Medulla oblongata (tissue), 1 donor: Measurements from ENCODE around the gene VDR.
"Not testable (repeated sequence)": the region's sequence is repeated elsewhere in the genome, so short reads cannot be mapped to it uniquely, and the experiment has no call there.

Experiments
- DNase-seq: peaks from one replicate; pipeline ENCODE4 v3.0.0-alpha.2; 2015; ENCODE audit errors: extremely low spot score

Gene VDR

DNA sequence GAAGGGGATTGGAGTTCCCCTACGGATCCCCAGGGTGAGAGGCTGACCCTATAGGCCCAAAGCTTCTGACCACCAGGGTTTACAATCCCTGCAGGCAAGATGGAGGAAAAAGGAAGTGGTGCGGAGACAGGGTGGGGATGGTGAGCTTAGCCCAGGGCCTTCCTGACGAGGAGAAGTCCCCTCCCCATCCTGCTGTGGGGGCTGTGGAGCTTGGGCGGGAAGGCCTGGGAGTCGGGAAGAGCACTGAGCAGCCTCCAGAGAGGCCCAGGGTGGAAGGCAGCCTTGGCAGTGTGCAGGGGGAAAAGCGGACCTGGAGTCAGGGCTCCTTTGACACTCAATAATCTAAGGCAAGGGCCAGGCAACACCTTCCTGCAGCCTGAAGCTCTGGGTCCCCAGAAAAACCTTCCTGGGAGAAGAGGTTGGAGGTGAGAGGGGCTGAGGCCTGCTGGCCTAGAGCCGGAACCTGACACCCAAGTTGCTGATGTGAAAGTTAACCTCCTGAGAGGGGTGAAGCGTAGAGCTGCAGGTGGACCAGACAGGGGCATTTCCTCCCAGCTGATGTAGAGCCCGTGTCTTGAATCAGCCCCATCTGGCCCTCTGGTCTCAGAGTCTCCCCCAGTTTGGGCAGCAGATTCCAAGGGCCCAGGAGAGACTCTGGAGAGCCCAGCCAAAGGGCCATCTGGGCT is 91.1 kb downstream of the VDR start:
- peak; percentile 48 for DNase-seq

DNA sequence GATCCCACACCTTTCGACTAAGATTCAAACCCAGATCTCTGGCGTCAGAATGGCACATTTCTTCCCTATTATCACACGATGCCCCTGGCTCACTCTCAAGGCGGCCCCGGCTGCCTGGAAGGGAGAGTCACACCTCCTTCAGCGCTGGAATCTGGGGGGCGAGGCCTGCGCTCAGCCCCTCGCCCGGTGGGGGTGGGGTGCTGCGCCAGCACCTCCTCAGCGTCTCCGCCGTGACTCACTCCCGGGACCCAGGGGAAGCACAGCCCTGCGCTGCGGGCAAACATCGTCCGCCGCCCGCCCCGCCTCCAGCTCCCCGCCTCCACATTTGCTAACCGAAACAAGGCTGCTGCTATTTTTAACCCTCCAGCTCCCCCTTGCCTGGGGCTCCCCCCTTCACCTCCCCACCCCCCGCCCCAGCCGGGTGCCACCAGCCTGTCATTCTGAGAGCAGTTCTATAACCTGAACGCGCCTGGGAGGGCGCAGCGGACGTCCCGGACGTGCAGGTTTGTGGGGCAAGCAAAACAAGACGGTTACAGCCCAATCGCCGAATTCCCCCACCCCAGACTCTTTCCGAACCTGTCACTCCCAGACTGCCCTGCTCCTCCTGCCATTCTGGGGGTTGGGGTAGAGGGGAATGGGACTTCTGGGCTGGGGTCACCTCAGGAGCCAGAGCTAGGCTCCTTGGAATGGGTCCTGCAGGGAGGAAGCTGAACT is 91.8 kb downstream of the VDR start:
- DNase-seq, result peak; percentile 64

DNA sequence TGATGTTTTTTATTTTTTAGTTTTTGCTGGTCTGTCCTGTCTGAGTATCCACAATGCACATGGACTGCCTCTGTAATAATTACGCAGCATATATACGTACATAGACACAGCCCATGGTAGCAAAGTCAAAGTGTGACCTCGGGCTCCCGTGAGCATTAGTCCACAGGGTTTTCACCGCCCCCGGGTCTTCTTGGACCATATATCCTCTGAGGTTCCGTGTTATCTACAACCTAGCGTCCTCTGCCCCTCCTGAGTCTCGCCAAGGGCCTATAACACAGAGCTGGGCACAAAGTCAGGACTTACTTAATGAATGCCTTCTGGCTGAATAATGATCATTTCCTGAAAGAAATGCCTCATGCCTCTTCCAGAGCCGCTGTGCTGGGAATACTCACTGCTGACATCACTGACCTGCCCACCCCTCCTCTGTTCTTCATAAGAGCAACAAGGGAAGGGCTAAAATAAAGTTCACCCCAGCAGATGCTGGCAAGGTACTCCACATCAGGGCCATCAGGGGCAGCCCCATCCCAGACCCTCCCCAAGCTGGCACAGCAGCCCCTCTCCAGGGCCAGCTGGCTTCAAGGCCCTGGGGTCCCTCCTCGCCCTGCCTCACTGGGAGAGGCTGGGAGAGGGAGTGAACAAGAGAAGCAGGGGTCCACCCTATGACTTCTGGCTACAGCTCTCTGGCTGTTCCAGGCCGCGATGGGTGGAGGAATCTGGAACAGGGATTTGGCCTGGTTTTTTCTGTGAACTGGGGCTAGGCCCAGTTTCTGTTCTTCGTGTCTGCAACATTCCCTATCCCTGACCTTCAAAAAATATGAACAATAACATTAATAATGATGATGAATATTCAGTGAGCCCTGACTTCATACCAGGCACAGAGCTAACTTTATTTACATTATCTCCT is 93.0 kb downstream of the VDR start:
- DNase-seq, result peak; percentile 51

DNA sequence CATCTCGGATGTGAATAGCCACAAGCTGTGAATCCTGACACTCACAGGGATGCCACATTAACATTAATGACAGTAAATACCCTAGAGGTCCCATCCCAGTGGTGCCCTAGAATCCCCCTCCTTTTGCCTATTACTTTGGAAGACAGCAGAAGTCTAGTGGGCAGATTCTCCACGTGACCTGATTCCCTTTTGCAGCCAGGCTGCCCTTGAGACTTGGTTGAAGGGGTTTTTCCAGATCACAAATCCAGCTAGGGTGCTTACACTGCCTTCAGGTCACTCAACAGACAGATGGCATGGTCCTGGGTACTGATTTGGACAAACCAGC is 93.8 kb downstream of the VDR start:
- peak; percentile 40 for DNase-seq

DNA sequence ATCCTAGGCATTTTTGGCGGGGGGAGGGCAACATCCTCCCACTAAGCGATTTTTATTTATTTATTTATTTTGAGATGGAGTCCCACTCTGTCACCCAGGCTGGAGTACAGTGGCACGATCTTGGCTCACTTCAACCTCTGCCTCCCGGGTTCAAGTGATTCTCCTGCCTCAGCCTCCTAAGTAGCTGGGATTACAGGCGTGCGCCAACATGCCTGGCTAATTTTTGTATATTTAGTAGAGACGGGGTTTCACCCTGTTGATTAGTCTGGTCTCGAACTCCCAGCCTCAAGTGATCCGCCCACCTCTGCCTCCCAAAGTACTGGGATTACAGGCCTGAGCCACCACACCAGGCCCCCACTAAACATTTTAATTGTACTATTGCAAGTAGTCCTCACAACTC is 95.3 kb downstream of the VDR start:
- not testable (repeated sequence) for DNase-seq

DNA sequence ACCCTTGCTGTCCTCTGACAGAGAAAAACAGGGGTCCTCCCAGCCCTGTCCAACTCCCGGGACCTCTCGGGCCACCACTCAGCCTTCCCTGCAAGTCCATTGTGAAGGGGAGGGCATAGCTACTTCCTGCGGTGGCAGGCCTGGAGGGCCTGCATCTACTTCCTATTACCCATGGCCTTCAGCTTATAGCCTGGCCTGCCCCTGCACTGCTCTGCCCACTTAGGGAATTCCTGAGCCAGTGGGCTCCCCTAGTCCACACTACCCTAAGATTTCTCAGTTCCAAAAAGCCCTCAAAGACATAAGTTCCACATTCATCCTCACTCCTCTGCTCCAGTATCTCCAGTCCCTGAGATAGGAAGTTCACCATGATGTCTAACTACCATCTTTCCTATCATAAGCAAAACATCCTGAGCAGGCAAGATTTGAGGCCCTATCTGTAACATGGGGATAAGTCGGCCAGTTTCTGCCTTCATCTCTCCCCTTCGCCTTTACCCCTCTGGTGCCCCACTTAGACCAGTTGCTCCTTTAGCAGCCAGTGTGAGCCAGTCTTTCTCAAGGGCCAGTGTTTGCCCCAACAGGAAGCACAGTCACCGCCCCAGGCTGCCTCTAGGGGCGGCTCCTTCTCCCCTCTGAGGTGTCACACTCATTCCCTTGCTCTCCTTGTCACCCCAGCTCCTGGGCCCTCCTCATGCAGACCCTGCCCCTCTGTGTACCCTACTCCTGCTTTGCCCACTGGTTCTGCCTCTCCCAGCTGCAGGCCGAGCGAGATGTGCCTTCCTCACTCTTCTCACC is 96.0 kb downstream of the VDR start:
- DNase-seq, result no peak

DNA sequence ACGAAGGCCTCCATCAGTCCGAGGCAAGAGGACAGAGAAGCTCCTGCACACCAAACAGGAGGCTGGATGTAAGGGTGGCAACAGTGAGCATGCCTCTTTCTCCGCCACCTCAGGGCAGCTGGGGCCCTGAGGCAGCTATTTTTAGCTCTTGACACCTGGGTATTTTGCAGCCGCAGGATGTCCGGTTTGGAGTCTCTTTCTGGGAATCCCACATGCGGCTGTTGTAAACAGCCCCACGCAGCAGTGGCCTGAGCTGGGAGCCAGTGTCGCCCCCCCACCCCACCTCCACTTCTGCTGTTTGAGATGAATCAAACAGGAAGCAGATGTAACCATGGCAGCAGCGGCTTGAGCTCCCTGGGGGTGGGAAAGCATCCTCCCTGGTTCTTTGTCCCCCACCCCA is 96.7 kb downstream of the VDR start:
- DNase-seq, result no peak

DNA sequence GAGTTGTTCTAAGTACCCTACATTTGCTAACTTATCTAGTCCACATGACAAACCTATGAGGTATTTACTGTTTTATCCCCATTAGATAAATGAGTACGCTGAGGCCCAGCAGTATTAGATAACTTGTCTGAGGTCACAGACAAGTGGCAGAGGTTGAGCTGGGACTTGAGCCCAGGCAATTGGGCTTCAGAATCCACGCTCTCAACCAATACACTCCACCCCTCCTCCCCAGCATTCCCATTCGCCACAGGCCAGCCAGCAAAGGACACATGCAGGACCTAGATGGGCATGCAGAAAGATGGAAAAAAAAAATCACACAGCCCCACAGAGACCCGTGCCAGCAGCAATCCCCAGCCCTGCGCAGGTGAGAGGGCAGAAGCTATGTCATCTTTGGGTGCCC is 97.5 kb downstream of the VDR start:
- no peak for DNase-seq

DNA sequence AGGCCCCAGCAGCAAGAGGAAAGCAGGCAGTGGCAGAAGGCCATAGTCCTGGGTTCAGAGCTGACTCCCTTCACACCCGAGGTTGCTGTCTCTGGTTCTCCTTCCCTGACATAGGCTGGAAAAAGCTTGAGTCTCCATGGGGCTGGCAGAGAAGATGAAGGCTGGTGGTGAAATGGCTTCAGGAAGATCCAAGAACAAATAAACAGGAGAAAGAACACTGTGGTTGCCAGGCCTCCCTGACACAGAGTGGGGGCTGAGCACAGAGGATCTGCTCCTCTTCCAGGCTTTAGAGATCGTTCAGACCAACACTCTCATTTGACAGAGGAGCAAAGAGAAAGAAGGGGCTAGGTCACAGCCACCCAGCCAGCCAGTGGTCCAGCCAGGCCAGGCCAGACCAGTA is 99.4 kb downstream of the VDR start:
- no peak for DNase-seq

DNA sequence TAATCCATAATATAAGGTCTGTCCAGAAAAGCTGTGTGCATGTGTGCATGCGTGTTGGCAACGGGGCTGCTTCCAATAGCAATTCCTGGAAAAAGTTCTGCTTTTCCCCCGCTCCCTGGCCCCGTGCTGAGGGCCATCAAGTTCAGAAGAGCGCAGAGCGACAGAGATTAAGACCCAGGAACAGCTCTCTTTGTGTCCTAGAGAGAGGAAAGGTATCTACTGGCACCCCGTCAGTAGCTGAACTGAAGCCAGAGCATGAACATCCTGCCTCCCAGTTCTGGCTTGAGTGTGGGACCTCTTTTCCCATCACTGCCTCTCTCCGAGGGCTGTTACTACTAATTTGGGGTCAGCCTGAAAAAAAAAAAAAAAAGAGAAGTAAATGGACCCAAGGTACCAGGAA is 100.6 kb downstream of the VDR start:
- no peak for DNase-seq

DNA sequence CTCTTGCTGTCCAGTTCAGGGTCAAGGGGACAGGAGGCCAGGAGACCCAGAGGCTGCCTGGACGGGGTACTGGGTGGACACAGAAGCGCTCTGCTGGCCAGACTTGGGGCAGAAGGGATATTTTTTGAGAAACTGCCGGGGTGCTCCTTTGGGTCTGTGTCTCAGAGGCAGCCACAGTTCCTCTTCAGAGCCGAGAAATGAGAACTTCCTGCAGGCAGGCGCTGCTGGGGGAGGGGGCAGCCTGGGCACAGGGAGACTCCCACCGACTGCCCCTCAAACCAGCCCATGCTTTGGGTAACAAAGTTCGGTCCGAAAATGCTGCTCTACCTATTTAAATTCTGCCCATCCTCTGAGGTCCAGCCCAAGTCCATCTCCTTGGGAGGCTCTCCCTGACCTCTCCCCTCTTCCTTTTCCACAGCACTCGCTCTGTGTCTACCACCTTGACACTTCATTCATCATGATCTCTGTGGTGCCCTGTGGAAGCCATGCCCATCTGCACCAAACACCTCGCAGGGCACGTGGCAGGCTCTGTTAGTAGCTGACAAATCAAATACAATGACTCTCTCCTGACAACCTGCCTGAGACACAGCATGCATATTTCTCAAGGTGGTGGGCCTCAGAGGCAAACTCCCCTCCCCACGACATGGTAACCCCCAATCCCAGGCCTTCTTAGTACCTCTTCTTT is 101.5 kb downstream of the VDR start:
- DNase-seq, result no peak

DNA sequence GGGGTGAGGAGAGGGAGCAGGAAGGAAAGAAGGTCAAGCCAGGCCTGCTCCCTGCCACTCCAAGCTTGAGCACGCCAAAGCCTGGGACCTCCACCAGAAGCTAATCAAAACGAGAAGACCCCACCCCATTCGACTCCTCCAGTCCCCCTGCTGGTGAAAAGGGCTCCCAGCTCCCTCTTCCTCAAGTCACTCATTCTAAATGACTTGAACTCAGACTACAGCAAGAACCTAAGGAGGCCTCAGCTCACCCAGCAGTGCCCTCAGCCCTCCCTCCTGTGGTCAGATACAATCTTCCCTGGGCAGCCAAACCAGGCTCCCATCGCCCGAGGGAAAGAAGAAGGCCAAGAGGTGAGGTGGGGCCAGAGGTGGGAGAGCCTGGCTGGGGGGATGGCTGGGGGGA is 102.5 kb downstream of the VDR start:
- DNase-seq, result no peak

DNA sequence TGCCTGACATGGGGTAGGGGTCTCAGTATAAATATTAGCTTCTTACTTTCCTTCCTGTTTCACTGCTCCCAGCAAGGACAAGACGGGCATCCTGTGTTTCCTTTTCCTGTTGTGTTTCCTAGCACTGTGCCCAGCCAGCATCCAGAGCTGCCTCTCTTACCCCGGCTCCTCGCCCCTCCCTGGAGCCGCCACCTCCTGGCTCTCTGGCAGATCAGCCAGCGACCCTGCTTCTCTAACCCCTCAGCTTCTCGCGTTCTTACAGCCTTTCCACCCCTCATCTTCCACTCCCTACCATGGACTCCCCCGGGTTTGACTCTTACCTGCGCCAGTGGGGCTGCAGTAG is 102.9 kb downstream of the VDR start:
- DNase-seq, result no peak

DNA sequence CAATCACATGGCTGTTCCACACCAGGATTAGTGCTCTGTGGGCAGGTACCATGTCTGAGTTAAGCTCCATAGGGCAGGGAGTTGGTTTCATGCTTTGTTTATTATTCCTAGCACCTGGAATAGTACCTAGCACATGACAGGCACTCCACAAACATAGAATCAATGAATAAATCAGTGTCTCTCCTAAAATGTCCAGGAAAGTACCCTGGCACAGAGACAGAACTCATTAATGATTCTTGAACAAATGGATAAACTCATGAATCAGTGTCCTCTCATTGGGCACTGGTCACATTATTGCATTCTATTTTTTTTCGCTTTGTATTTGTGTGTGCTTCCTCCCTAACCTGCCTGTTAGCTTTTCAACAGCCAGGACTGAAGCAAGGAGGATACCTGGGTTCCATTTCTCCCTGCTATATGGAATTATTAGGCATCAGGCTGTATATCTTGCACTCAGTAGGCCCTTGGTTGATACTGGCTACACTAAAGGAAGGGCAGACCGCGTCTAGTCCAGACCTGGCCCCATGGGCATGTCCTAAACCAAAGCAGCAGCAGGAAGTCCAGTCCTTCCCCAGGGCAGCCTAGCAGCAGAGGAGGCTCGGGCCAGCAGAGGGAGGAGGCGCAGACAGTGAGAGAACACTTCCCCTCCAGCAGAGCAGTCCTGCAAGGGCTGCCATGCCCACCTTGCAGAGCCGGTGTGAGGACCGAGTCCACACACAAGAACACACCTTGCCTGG is 103.5 kb downstream of the VDR start:
- DNase-seq, result peak; percentile 53

DNA sequence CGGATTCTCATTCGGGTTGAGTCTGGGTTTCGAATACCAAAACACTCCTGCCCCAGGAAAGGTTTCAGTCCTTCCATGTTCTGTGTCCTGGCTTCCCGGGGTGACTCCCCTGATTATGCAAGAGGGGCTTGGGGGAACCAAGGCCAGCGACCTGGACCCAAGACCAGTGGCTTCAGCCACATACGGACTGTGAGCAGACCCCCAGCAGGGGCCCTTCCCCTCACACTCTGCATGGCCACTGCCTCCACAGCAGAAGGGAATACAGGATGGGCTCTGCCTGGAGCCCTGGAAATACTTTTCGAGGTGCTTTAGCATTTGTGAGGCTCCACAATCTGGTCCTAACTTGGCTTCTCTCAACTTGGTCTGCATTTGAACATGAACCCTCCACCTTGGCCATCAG is 104.2 kb downstream of the VDR start:
- DNase-seq, result no peak

DNA sequence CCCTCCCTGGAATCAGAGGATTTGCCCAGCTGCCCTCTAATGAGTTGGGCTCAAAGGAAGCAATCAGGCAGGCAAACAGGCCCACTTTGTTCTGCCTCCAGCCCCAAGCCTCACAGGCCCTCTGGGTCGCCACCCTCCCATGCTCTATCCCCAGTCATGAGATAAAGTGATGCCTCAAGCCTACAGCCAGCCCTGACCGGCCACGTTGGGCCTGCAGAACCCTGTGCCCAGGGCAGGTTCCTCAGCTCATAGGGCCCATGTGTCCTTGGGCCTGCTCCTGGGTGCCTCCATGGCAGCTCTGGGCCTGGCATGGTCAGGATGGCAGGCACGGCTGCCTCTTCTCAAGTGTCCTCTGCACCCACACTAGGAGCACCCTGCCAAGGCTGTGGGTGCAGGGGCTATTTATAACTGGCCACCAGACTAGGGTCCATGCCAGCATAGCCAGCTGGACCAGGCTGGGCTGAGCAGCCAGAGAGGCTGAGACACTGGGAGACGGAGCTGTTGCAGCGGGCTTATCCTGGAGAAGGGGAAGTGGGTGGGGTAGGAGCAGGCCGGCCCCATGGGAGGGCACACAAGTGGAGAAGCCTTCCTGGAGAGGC is 105.3 kb downstream of the VDR start:
- peak; percentile 82 for DNase-seq

DNA sequence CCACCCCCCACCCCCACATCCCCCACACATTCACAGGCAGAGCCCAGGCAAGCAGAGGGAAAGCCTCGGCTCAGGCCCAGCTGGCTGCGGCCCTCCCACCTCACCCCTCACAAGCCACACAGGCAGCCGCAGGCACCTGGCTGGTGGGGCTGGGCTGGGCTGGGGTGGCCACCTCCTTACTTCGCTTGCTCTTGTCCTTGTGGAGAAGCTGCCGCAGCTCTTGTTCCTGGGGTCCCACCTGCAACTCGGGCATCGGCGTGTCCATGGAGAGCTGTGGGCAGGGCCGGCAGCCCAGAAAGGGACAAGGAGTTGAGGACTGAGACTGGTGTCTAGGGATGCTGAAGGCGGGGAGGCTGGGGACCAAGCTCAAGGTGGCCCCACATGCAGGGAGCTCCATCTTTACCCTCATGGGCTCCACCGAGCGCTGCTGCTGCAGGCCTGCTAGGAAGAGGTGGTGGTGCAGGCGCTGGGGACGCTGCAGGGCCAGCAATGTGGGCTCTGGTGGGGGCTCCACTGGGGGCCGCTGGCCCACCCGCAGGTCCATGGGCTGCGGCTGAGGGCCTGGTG is 106.3 kb downstream of the VDR start:
- DNase-seq, result no peak

DNA sequence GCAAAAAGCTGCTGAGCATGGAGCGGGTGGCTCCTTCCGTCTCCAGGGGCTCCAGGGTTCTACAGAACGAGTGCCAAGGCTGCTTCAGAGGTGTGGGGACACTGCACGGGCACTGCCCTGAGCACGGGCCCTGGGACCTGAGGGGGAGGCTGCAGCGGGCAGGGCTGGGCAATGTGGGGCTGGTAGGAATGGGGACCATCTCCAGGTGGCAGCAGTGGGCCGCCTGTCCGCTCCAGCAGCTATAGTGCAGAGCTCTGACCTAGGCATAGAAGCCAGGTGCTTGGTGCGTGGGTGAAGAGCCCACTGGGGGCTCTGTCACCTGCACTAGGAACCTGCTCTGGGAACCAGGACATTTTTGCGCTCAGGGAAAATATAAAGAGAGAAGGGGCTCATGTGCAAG is 107.4 kb downstream of the VDR start:
- peak; percentile 27 for DNase-seq

DNA sequence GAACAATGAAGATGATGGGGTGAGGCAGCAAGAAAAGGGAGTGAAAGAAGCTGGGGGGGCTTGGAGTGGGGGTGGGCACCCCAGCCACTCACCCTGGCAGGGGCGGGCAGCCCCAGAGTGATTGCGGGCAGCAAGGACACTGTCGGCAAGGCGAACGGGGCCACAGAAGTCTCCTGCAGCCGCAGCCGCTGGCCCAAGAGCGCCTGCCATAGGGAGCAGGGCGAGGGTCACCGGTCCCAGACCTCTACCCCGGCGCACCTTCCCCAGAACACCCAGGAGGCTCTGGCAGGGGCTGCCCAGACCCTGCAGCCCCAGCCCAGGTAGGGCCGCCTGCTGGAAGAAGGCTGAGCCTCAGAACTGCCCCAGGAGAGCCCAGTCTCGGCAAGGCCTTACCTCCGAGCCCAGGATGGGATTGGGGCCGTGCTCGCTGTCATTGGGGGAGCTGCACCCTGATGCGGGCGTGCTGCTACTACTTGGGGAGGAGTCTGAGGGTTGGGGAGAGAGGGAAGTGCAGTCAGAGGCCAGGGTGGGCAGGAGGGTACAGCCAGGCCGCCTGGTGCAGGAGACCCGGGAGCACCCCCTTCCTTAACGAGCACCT is 108.9 kb downstream of the VDR start:
- no peak for DNase-seq
